ENCODE data around the gene GPR141. TPM values are rescaled to one million over a fixed set of nuclear protein-coding genes. Genes with fewer than 3 reads are reported as not detected.
"Not testable (repeated sequence)": the region's sequence is repeated elsewhere in the genome, so short reads cannot be mapped to it uniquely, and the experiment has no call there.

Gene GPR141
- total and polyA plus RNA-seq, 7 donors, result not detected

DNA sequence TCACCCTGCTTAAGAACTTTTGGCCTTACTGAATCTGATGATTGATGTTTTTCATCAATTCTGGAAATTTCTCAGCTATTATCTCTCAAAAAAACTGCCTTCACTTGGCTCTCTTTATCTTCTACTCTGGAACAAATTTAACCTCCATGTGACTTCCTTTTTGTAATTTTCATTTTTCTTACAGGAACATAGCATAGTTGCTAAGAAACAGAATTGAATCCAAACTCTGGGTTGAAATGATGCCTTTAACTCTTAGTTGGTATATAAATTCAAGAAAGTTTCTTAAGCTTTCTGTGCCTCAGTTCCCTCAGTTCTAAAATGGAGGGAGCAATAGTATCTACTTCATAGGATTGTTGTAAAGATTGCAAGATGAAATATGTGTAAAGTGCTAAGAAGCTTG, 19.8 kb downstream of the GPR141 start:
- Histone ChIP-seq H3K4me3 (no peak overlapping the region), H3K4me1 (no peaks in the 10 kb centered on the region), H3K9me3 (no peaks in the 10 kb centered on the region), H3K27me3 (ENCODE audit: insufficient read depth in 3 of 3, low read length in 2 of 3) (peaks cover 0 to 2% (median 0%) of the 10 kb centered on the region in 3 donors), H3K27ac (no peak overlapping the region), H3K36me3 (ENCODE audit: insufficient read depth in 1 of 2, low read depth in 1 of 2) (no peaks in the 10 kb centered on the region)
- DNase-seq, result no peak
- intact Hi-C loops (cut with DNase I), result no loop called here
- ATAC-seq, result no peak
- TF ChIP-seq, protein P1, sequence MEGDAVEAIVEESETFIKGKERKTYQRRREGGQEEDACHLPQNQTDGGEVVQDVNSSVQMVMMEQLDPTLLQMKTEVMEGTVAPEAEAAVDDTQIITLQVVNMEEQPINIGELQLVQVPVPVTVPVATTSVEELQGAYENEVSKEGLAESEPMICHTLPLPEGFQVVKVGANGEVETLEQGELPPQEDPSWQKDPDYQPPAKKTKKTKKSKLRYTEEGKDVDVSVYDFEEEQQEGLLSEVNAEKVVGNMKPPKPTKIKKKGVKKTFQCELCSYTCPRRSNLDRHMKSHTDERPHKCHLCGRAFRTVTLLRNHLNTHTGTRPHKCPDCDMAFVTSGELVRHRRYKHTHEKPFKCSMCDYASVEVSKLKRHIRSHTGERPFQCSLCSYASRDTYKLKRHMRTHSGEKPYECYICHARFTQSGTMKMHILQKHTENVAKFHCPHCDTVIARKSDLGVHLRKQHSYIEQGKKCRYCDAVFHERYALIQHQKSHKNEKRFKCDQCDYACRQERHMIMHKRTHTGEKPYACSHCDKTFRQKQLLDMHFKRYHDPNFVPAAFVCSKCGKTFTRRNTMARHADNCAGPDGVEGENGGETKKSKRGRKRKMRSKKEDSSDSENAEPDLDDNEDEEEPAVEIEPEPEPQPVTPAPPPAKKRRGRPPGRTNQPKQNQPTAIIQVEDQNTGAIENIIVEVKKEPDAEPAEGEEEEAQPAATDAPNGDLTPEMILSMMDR (IDR thresholded peaks at IDR 0.05), result no peak

DNA sequence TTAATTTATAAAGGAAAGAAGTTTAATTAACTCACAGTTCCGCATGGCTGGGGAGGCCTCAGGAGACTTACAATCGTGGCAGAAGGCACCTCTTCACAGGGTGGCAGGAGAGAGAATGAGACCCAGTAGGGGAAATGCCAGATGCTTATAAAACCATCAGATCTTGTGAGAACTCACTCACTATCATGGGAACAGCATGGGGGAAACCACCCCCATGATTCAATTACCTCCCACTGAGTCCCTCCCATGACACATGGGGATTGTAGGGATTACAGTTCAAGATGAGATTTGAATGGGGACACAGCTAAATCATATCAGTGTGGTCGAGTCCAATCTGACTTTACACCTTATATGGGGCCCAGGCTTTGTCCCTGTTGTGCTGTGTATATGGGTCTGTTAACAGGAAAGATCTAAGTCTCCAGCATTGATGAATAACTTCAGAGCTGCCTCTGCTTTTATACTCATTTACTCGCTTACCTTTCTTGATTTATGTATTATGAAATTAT, 20.8 kb downstream of the GPR141 start:
- ATAC-seq; H3K27me3 ChIP-seq (ENCODE audit: insufficient read depth in 3 of 3, low read length in 2 of 3); H3K27ac ChIP-seq; H3K4me3 ChIP-seq; H3K36me3 ChIP-seq (ENCODE audit: insufficient read depth in 1 of 2, low read depth in 1 of 2); DNase-seq; H3K9me3 ChIP-seq; intact Hi-C loops (cut with DNase I); H3K4me1 ChIP-seq: not testable (repeated sequence)
- WGBS, 3 donors, result 72 to 85% (median 78%) methylated on average over 4 of the region's 4 CpGs

DNA sequence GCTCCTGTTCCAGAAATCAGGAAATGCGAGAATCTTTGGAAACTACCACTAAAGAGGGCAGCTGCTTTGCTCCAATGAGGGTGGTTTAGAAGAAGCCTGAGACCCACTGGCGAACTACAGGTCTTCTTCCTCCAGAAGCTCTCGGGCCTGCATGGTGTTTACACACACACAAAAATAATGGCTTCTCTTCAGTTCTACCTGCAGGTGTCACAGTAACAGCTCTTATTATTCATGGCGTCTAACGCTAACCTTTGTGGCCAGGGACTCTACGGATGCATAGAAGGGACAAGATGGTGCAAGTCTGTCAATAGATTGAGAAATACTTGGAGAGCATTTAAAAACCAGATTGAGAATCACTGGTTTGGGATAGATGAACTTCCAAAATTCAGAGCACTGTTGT, 22.4 kb downstream of the GPR141 start:
- Histone ChIP-seq H3K27me3 (ENCODE audit: insufficient read depth in 3 of 3, low read length in 2 of 3) (peaks cover 0 to 2% (median 0%) of the 10 kb centered on the region in 3 donors), H3K4me3 (no peak overlapping the region), H3K27ac (no peak overlapping the region), H3K36me3 (ENCODE audit: insufficient read depth in 1 of 2, low read depth in 1 of 2) (no peaks in the 10 kb centered on the region), H3K9me3 (no peaks in the 10 kb centered on the region), H3K4me1 (no peaks in the 10 kb centered on the region)
- TF ChIP-seq, protein P1 (IDR thresholded peaks at IDR 0.05), result no peak
- ATAC-seq (no peak), DNase-seq (no peak)
- whole genome bisulfite sequencing, 3 donors, result 83 to 89% (median 83%) methylated on average over 6 of the region's 6 CpGs
- intact Hi-C loops (cut with DNase I), result no loop called here

DNA sequence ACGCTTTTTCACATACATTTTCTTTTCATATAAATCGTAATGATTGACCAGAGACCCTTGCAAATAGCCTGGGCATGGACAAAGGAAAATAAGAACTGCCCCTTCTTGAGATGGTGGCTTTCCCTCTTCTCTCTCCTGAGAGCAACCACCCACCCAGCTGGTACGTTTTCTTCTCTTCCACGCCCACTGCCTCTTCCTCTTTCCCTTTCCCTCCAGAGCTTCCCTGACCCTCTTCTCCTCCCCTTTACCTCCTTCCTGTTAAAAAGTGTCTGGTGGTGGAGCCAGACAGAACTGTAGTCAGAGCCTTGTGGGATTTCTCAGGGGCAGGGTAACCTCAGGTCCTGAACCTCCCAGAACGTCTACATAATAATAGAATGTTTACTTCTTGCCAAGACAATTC, 23.2 kb downstream of the GPR141 start:
- ATAC-seq (no peak), DNase-seq (no peak)
- H3K4me1 ChIP-seq, result no peaks in the 10 kb centered on the region
- H3K9me3 ChIP-seq, result no peaks in the 10 kb centered on the region
- H3K27ac ChIP-seq, result no peak overlapping the region
- intact Hi-C loops (cut with DNase I), result no loop called here
- H3K36me3 ChIP-seq (ENCODE audit: insufficient read depth in 1 of 2, low read depth in 1 of 2), result no peaks in the 10 kb centered on the region
- H3K4me3 ChIP-seq, result no peak overlapping the region
- 61 to 67% (median 64%) methylated on average over 5 of the region's 5 CpGs for WGBS, 3 donors
- H3K27me3 ChIP-seq (ENCODE audit: insufficient read depth in 3 of 3, low read length in 2 of 3), result peaks cover 0 to 2% (median 0%) of the 10 kb centered on the region in 3 donors
- TF ChIP-seq, protein P1 (IDR thresholded peaks at IDR 0.05), result no peak

DNA sequence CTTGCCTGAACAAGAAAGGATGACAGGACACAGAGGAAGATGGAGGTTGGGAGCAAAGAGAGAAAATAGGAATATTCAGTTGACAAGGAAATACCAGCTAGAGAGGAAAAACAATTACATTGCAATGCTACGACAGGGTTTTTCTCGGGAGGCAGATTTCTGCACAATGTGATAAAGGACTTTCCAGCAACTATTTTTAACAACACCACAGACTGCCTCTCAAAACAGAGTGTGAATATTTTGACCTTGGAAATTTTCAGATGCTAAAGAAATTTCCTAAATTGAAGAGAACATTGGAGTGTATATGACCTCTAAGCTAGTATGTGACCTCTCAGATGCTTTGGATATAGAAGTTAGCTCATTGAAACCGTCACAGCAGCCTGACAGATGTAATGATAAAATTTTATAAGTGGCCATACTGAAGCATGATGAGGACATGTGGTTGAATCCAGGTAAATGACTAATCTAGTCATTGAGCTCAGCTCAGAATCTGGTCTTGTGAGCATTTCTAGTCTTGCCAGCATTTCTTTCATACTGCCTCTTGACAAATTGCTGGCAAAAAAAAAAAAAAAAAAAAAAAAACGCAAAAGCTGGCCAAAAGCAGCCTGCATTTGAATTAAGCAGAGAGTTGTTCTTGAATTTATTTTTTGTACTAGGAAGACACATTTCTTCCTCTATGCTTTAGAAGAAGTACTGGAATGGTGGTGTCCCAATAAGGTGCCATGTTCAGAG, 24.4 kb downstream of the GPR141 start:
- Histone ChIP-seq H3K4me3 (no peak overlapping the region), H3K4me1 (no peaks in the 10 kb centered on the region), H3K9me3 (no peaks in the 10 kb centered on the region), H3K36me3 (ENCODE audit: insufficient read depth in 1 of 2, low read depth in 1 of 2) (no peaks in the 10 kb centered on the region), H3K27ac (no peak overlapping the region), H3K27me3 (ENCODE audit: insufficient read depth in 3 of 3, low read length in 2 of 3) (peaks cover 0 to 2% (median 0%) of the 10 kb centered on the region in 3 donors)
- intact Hi-C loops (cut with DNase I), result no loop called here
- ATAC-seq, result no peak
- 48 to 63% (median 52%) methylated on average over 4 of the region's 4 CpGs for WGBS, 3 donors
- no peak for DNase-seq
- TF ChIP-seq, protein P1 (IDR thresholded peaks at IDR 0.05), result no peak

All from psoas muscle (tissue), 8 donors.